ENCODE measurements around the gene OTULINL.

Gene OTULINL

GRCh38 chr5:14561741-14562140 lies 19.9 kb upstream of the OTULINL start:
- no peaks in the 10 kb centered on the region for H4K20me1 ChIP-seq (ENCODE audit: low read depth, low read length)
- H3K9ac ChIP-seq (ENCODE audit: low read length), result no peak overlapping the region
- H3K9me2 ChIP-seq (replicated peaks; ENCODE audit: insufficient read depth, low read length), result no peaks in the 10 kb centered on the region
- H2AFZ ChIP-seq (ENCODE audit: low read depth, low read length, severe bottlenecking), result no peak overlapping the region
- H3K27ac ChIP-seq (ENCODE audit: low read depth, low read length), result no peak overlapping the region
- TF ChIP-seq CTCF (IDR thresholded peaks at IDR 0.05; ENCODE audit: insufficient read depth, low read length, poor library complexity, severe bottlenecking), result no peak
- TF ChIP-seq EZH2phosphoT487 (conservative IDR thresholded peaks at IDR 0.05; ENCODE audit: low read length), result no peak
- H3K4me3 ChIP-seq (ENCODE audit: insufficient read depth, low read length, poor library complexity, severe bottlenecking), result no peak overlapping the region
- H3K36me3 ChIP-seq (ENCODE audit: low read length), result no peaks in the 10 kb centered on the region
- H3K79me2 ChIP-seq (ENCODE audit: insufficient read depth, low read length), result no peaks in the 10 kb centered on the region
- no peak overlapping the region for H3K4me2 ChIP-seq (ENCODE audit: low read depth, low read length, poor library complexity, severe bottlenecking)
- H3K9me3 ChIP-seq (ENCODE audit: insufficient read depth, low read length), result no peaks in the 10 kb centered on the region
- no peaks in the 10 kb centered on the region for H3K27me3 ChIP-seq (ENCODE audit: low read length)
- H3F3A ChIP-seq (ENCODE audit: insufficient read depth), result no peaks in the 10 kb centered on the region

GRCh38 chr5:14568333-14568732 lies 13.3 kb upstream of the OTULINL start:
- Histone ChIP-seq H3K27ac (ENCODE audit: low read depth, low read length) (no peak overlapping the region), H3K4me2 (ENCODE audit: low read depth, low read length, poor library complexity, severe bottlenecking) (no peak overlapping the region), H3K9me2 (replicated peaks; ENCODE audit: insufficient read depth, low read length) (no peaks in the 10 kb centered on the region), H3K36me3 (ENCODE audit: low read length) (no peaks in the 10 kb centered on the region), H3K4me3 (ENCODE audit: insufficient read depth, low read length, poor library complexity, severe bottlenecking) (no peak overlapping the region), H3K9me3 (ENCODE audit: insufficient read depth, low read length) (no peaks in the 10 kb centered on the region), H2AFZ (ENCODE audit: low read depth, low read length, severe bottlenecking) (no peak overlapping the region), H3K9ac (ENCODE audit: low read length) (no peak overlapping the region), H3K79me2 (ENCODE audit: insufficient read depth, low read length) (no peaks in the 10 kb centered on the region), H3F3A (ENCODE audit: insufficient read depth) (no peaks in the 10 kb centered on the region), H4K20me1 (ENCODE audit: low read depth, low read length) (no peaks in the 10 kb centered on the region), H3K27me3 (ENCODE audit: low read length) (no peaks in the 10 kb centered on the region)
- TF ChIP-seq CTCF (IDR thresholded peaks at IDR 0.05; ENCODE audit: insufficient read depth, low read length, poor library complexity, severe bottlenecking) (no peak), EZH2phosphoT487 (conservative IDR thresholded peaks at IDR 0.05; ENCODE audit: low read length) (no peak)

- TF ChIP-seq CTCF (IDR thresholded peaks at IDR 0.05; ENCODE audit: insufficient read depth, low read length, poor library complexity, severe bottlenecking) (no peak), EZH2phosphoT487 (conservative IDR thresholded peaks at IDR 0.05; ENCODE audit: low read length) (no peak)
- Histone ChIP-seq H3F3A (ENCODE audit: insufficient read depth) (no peaks in the 10 kb centered on the region), H3K9me2 (replicated peaks; ENCODE audit: insufficient read depth, low read length) (no peaks in the 10 kb centered on the region), H3K36me3 (ENCODE audit: low read length) (no peaks in the 10 kb centered on the region), H2AFZ (ENCODE audit: low read depth, low read length, severe bottlenecking) (no peak overlapping the region), H3K27ac (ENCODE audit: low read depth, low read length) (no peak overlapping the region), H3K4me3 (ENCODE audit: insufficient read depth, low read length, poor library complexity, severe bottlenecking) (no peak overlapping the region), H4K20me1 (ENCODE audit: low read depth, low read length) (no peaks in the 10 kb centered on the region), H3K4me2 (ENCODE audit: low read depth, low read length, poor library complexity, severe bottlenecking) (no peak overlapping the region), H3K27me3 (ENCODE audit: low read length) (no peaks in the 10 kb centered on the region), H3K79me2 (ENCODE audit: insufficient read depth, low read length) (no peaks in the 10 kb centered on the region), H3K9ac (ENCODE audit: low read length) (no peak overlapping the region), H3K9me3 (ENCODE audit: insufficient read depth, low read length) (no peaks in the 10 kb centered on the region)
These were observed 11.5 kb upstream of the OTULINL start for GRCh38 chr5:14569948-14570691.

Measured in SU-DHL-6 (cell line).